Common myeloid progenitor, CD34-positive (primary cell): ENCODE measurements around the gene AUTS2.

ENCODE experiments used
- CTCF ChIA-PET: fragments of 350-600 bp; sonication (Branson Sonifier 250); formaldehyde crosslinking; loops from one replicate; lab custom pipeline; 2021; ENCODE audit warnings: antibody characterized with exemption; lab: Charles Lee
- POLR2A ChIA-PET: fragments of 350-600 bp; sonication (Branson Sonifier 250); formaldehyde crosslinking; loops from one replicate; lab custom pipeline; 2021; ENCODE audit warnings: antibody characterized with exemption; lab: Charles Lee
- DNase-seq, 3 donors: peaks; one replicate each; pipeline versions ENCODE4 v3.0.0 to v3.0.0-alpha.2; 2013
- H3K27ac ChIP-seq, 2 experiments: 1 replicate in 1 of 2; 2 replicates in 1 of 2; pipeline ENCODE4 v1.7.0; 2013; ENCODE audit warnings: inconsistent platforms in 2 of 2, low read length in 2 of 2, mild to moderate bottlenecking in 2 of 2, low read depth in 1 of 2, moderate library complexity in 1 of 2; ENCODE audit not compliant: severe bottlenecking in 2 of 2, insufficient read depth in 1 of 2, poor library complexity in 1 of 2
- H3K27me3 ChIP-seq, 5 experiments: replicated peaks in 2 of 5; 1 replicate in 3 of 5; 2 replicates in 2 of 5; pipeline versions ENCODE4 v1.6.1 to v1.7.0; 2013; ENCODE audit warnings: low read length in 4 of 5, mild to moderate bottlenecking in 2 of 5, moderate library complexity in 2 of 5, inconsistent platforms in 1 of 5; ENCODE audit not compliant: insufficient read depth in 5 of 5, control insufficient read depth in 4 of 5
- H3K36me3 ChIP-seq, 4 experiments: 1 replicate in 2 of 4; 2 replicates in 2 of 4; pipeline versions ENCODE4 v1.6.1 to v1.7.0; 2013; ENCODE audit warnings: low read length in 3 of 4, control low read depth in 1 of 4, mild to moderate bottlenecking in 1 of 4; ENCODE audit not compliant: control insufficient read depth in 4 of 4, insufficient read depth in 4 of 4
- H3K4me1 ChIP-seq, 4 experiments: 1 replicate in 3 of 4; 2 replicates in 1 of 4; pipeline versions ENCODE4 v1.6.1 to v1.7.1; 2013; ENCODE audit warnings: low read length in 3 of 4, mild to moderate bottlenecking in 3 of 4, control low read depth in 1 of 4, inconsistent platforms in 1 of 4, moderate library complexity in 1 of 4; ENCODE audit not compliant: control insufficient read depth in 4 of 4, insufficient read depth in 4 of 4; ENCODE audit errors: control extremely low read depth in 1 of 4
- H3K4me3 ChIP-seq, 7 experiments: 1 replicate in 4 of 7; 2 replicates in 3 of 7; pipeline versions ENCODE4 v1.5.1 to v1.7.0; 2013; ENCODE audit warnings: mild to moderate bottlenecking in 7 of 7, low read length in 6 of 7, moderate library complexity in 6 of 7, inconsistent platforms in 2 of 7, low read depth in 2 of 7, control low read depth in 1 of 7; ENCODE audit not compliant: insufficient read depth in 4 of 7, control insufficient read depth in 1 of 7; ENCODE audit errors: extremely low read depth in 1 of 7
- H3K9me3 ChIP-seq, 5 experiments: 1 replicate in 4 of 5; 2 replicates in 1 of 5; pipeline versions ENCODE4 v1.6.1 to v1.7.1; 2013; ENCODE audit warnings: low read length in 4 of 5, mild to moderate bottlenecking in 2 of 5, inconsistent platforms in 1 of 5, low read depth in 1 of 5, moderate library complexity in 1 of 5; ENCODE audit not compliant: control insufficient read depth in 4 of 5, insufficient read depth in 2 of 5; ENCODE audit errors: control extremely low read depth in 1 of 5
- WGBS: methylation state at CpG from one replicate; pipeline ENCODE4 v1.1.5; 2013; ENCODE audit not compliant: insufficient coverage; 5-methylcytosine and 5-hydroxymethylcytosine counted together

AUTS2 gene

GRCh38 chr7:69773535-69774225 is 175.4 kb downstream of the AUTS2 start:
- POLR2A ChIA-PET, result no interaction called here
- no peaks in the 10 kb centered on the region for H3K9me3 ChIP-seq
- no peak overlapping the region for H3K27ac ChIP-seq
- H3K4me3 ChIP-seq, result no peak overlapping the region
- no peaks in the 10 kb centered on the region for H3K36me3 ChIP-seq
- CTCF ChIA-PET, result interaction anchor here (1.0 kb wide), 1 partner anchor 14 kb away, joined by 3 read pairs; no protein-coding TSS in a partner anchor
- H3K27me3 ChIP-seq, result no peaks in the 10 kb centered on the region
- no peak for DNase-seq
- 91% methylated on average over 9 of the region's 9 CpGs for WGBS
- peaks cover 0 to 7% (median 2%) of the 10 kb centered on the region in 4 experiments for H3K4me1 ChIP-seq

- H3K27ac ChIP-seq, result no peak overlapping the region
- POLR2A ChIA-PET, result no interaction called here
- H3K27me3 ChIP-seq, result no peaks in the 10 kb centered on the region
- CTCF ChIA-PET, result interaction anchor here (1.0 to 1.1 kb wide), 2 partner anchors 24 to 36 kb away, joined by 3 read pairs; no protein-coding TSS in a partner anchor
- H3K9me3 ChIP-seq, result no peaks in the 10 kb centered on the region
- WGBS, result 96% methylated on average over 6 of the region's 6 CpGs
- H3K4me3 ChIP-seq, result no peak overlapping the region
- no peaks in the 10 kb centered on the region for H3K36me3 ChIP-seq
- no peaks in the 10 kb centered on the region for H3K4me1 ChIP-seq
- DNase-seq, result no peak
Measured at GRCh38 chr7:69775231-69775771, 177.0 kb downstream of the AUTS2 start.

- no peak overlapping the region for H3K27ac ChIP-seq
- CTCF ChIA-PET, result interaction anchor here (0.6 to 1.0 kb wide), 2 partner anchors 23 to 1486 kb away, joined by 3 read pairs; no protein-coding TSS in a partner anchor
- no peaks in the 10 kb centered on the region for H3K4me1 ChIP-seq
- POLR2A ChIA-PET, result no interaction called here
- no peak for DNase-seq
- H3K9me3 ChIP-seq, result no peaks in the 10 kb centered on the region
- no peaks in the 10 kb centered on the region for H3K27me3 ChIP-seq
- WGBS, result 100% methylated on average over 1 of the region's 1 CpG
- H3K36me3 ChIP-seq, result no peaks in the 10 kb centered on the region
- no peak overlapping the region for H3K4me3 ChIP-seq
Measured at GRCh38 chr7:69776611-69777010, 178.3 kb downstream of the AUTS2 start.

- CTCF ChIA-PET, result interaction anchor here (2.3 kb wide), 1 partner anchor 11 kb away, joined by 6 read pairs; no protein-coding TSS in a partner anchor
- no peak overlapping the region for H3K27ac ChIP-seq
- POLR2A ChIA-PET, result no interaction called here
Measured at GRCh38 chr7:69778138-69778537, 179.9 kb downstream of the AUTS2 start.

GRCh38 chr7:69780379-69780778 is 182.1 kb downstream of the AUTS2 start:
- no peak overlapping the region for H3K4me3 ChIP-seq
- ChIA-PET POLR2A (no interaction called here), CTCF (interaction anchor here (1.3 to 2.3 kb wide), 2 partner anchors 9 to 20 kb away, joined by 3 to 6 read pairs; no protein-coding TSS in a partner anchor)
- no peaks in the 10 kb centered on the region for H3K4me1 ChIP-seq
- 100% methylated on average over 1 of the region's 1 CpG for WGBS
- no peak for DNase-seq
- H3K27ac ChIP-seq, result no peak overlapping the region
- no peaks in the 10 kb centered on the region for H3K9me3 ChIP-seq
- no peaks in the 10 kb centered on the region for H3K27me3 ChIP-seq
- peaks cover 0 to 5% (median 0%) of the 10 kb centered on the region in 4 experiments for H3K36me3 ChIP-seq

More at GRCh38 chr7:69778138-69778537, 179.9 kb downstream of the AUTS2 start:
- no peak for DNase-seq
- Histone ChIP-seq H3K4me3 (no peak overlapping the region), H3K4me1 (no peaks in the 10 kb centered on the region), H3K9me3 (no peaks in the 10 kb centered on the region), H3K36me3 (no peaks in the 10 kb centered on the region), H3K27me3 (no peaks in the 10 kb centered on the region)

GRCh38 chr7:69781412-69781846 is 183.2 kb downstream of the AUTS2 start:
- Histone ChIP-seq H3K4me3 (no peak overlapping the region), H3K4me1 (no peaks in the 10 kb centered on the region), H3K27me3 (no peaks in the 10 kb centered on the region), H3K9me3 (no peaks in the 10 kb centered on the region), H3K27ac (no peak overlapping the region), H3K36me3 (peaks cover 0 to 5% (median 0%) of the 10 kb centered on the region in 4 experiments)
- ChIA-PET CTCF (interaction anchor here (1.2 kb wide), 1 partner anchor 20 kb away, joined by 5 read pairs; no protein-coding TSS in a partner anchor), POLR2A (no interaction called here)
- DNase-seq, result no peak
- 100% methylated on average over 1 of the region's 3 CpGs for WGBS
